ENCODE results near the gene MTHFSD. TPM values are rescaled to one million over a fixed set of nuclear protein-coding genes. Genes with fewer than 3 reads are reported as not detected.

Gene MTHFSD
- total RNA-seq, 1 donor = 15.9 TPM

DNA sequence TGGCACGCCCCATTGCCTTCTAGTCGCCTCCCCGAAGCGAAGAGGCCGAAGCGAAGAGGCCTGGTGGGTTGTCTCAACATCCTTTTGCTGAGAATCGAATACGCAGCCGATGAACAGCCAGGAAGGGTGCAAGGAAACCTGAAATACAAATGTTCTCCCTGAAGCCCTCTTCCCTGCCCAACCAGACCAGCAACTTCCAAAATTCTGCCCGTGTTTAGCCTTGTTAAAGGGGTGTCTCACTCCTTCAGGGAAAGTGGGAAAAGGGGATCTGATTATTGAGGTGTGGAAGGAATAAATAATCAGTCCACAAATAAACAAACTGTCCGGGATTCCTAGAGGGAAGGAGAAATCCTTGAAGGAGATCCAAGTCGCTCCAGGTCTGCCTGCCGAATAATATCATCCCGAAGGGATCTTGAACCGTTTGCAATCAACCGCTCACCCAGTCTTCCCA lies 10.2 kb upstream of the MTHFSD start:
- TF ChIP-seq, protein P1, sequence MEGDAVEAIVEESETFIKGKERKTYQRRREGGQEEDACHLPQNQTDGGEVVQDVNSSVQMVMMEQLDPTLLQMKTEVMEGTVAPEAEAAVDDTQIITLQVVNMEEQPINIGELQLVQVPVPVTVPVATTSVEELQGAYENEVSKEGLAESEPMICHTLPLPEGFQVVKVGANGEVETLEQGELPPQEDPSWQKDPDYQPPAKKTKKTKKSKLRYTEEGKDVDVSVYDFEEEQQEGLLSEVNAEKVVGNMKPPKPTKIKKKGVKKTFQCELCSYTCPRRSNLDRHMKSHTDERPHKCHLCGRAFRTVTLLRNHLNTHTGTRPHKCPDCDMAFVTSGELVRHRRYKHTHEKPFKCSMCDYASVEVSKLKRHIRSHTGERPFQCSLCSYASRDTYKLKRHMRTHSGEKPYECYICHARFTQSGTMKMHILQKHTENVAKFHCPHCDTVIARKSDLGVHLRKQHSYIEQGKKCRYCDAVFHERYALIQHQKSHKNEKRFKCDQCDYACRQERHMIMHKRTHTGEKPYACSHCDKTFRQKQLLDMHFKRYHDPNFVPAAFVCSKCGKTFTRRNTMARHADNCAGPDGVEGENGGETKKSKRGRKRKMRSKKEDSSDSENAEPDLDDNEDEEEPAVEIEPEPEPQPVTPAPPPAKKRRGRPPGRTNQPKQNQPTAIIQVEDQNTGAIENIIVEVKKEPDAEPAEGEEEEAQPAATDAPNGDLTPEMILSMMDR (IDR thresholded peaks at IDR 0.05; ENCODE audit: insufficient read depth, low read length) = no peak
- H3K4me3 ChIP-seq (ENCODE audit: low read depth, low read length) = no peak overlapping the region
- no peak for DNase-seq (ENCODE audit: low read depth)

DNA sequence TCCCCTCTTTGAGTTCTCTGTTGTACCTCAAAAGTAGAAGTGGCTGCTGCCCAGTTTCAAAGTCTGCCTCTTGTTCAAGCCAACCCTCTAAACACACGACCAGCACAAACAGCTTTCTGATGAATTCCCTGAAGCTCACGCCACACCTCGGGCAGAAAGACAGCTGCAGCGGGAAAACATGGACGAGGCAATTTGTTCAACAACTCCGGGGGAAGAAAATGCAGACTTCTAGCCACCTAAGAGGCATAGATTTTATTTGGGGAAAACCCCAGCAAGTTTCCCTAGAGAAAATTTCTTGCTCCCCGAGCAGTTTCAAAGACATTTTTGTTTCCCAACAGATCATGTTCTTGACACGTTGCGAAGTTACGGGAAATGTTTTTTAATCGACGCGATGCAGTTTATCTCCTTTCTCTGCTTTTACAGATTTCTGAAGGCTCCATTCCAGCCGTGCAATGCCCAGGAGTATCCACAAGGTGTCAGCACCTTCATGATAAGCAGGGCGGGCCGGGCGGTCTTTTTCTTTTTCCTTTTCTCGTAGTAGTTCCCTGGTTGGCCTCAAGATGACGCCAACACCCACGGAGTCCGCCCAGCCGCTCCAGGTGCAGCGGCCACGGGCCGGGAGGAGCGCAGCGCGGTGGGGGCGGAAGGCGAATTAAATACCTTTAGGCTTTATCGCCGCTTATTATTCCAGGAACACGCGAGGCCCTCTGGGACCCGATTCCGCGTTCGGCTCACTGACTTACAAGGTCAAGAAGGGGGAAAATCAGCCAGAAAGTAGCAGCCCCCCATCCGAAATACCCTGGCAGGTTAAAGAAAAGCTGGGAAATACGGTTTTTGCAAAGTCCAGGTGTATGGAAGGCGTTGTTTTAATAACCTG lies 8.7 kb upstream of the MTHFSD start:
- peak overlapping the region; percentile 62 for H3K4me3 ChIP-seq (ENCODE audit: low read depth, low read length)
- DNase-seq (ENCODE audit: low read depth) = peak; percentile 93
- TF ChIP-seq, protein P1 (IDR thresholded peaks at IDR 0.05; ENCODE audit: insufficient read depth, low read length) = peak; percentile 100

DNA sequence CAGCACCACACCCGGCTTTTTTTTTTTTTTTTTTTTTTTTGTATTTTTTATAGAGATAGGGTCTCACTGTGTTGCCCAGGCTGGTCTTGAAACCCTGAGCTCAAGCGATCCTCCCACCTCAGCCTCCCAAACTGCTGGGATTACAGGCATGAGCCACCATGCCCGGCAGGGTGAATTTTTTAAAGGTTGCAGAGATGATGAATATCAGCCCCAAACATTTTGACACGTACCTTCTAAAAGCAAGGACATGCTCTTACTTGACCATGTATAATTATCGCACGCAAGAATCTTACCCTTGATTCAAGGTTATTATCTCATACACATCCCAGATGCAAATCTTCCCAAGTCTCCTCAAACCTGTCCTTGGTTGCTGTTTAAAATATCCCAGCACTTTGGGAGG lies 7.3 kb upstream of the MTHFSD start:
- TF ChIP-seq, protein P1 (IDR thresholded peaks at IDR 0.05; ENCODE audit: insufficient read depth, low read length) = no peak
- no peak overlapping the region for H3K4me3 ChIP-seq (ENCODE audit: low read depth, low read length)
- DNase-seq (ENCODE audit: low read depth) = no peak

DNA sequence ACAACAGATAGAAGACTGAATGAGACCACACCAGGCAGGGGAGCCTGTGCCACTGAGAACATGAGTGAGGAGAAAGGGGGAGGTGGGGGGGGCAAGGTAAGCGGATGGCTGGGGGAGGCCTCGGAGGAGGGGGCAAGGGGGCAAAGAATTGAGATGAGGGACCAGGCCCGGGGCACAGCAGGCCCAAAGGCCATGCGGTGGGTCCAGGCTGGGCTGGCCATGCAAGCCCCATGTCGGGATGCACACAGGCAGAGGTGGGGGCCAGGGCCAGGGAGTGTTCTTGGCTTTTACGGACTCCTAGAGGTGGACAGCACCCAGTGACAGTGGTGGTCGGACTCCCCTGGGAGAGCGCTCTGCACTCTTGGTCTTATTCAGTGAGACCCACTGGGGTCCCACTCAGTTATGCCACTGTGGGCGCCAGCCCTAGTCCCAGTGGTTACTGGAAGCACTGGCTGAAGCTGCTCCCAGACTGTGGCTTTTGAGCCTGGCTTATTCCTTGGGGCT lies 4.8 kb upstream of the MTHFSD start:
- H3K4me3 ChIP-seq (ENCODE audit: low read depth, low read length) = no peak overlapping the region
- DNase-seq (ENCODE audit: low read depth) = no peak
- TF ChIP-seq, protein P1 (IDR thresholded peaks at IDR 0.05; ENCODE audit: insufficient read depth, low read length) = no peak

DNA sequence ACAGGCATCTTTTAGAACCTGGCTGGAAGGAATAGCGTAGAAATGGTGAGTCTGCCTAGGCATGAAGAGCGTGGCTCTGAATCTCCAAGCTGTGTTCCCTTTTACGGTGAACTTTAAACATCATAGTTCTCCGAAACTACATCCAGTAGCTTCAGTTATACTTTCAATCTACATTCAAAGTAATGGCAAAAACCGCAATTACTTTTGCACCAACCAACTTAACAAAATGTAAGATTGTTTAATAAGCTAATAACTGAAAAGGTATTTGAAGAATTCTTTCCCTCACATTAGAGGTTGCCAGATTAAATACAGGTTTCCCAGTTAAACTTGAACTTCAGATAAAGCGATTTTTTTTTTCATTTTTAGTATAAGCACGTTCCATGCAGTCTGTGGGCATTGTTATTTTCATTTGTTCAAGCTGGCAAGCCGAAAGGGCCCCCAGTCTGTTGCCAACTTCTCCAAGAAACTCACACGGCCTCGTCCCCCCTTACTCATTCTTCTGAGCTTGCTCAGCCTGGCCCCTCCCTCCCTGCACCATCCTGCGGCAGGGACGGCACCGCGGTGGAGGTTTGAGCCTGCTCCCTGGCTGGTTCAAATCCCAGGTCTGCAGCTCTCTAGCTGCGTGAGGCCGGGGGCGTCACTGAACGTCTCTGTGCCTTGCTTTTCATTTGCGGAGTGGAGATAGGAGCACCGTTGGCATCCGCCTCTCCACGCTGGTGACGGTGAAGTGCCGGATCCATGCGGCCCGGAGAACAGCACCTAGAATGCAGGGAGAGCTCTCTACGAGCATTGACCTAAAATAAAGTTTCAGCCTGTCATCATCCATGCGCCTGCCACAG lies 3.5 kb upstream of the MTHFSD start:
- TF ChIP-seq, protein P1 (IDR thresholded peaks at IDR 0.05; ENCODE audit: insufficient read depth, low read length) = no peak
- DNase-seq (ENCODE audit: low read depth) = peak; percentile 58
- H3K4me3 ChIP-seq (ENCODE audit: low read depth, low read length) = no peak overlapping the region

DNA sequence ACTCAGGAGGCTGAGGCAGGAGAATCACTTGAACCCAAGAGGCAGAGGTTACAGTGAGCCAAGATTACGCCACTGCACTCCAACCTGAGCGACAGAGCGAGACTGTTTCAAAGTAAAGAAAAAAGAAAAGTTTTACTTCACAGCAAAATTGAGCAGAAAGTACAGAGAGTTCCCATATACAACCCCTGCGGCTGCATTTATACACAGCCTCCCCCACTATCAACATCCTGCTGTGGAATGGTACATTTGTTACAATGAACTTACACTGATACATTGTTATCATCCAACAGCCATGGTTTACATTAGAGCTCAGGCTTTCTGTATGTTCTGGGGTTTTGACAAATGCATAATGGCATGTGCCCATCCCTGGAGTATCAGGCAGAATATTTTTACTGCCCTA lies 2.6 kb upstream of the MTHFSD start:
- TF ChIP-seq, protein P1 (IDR thresholded peaks at IDR 0.05; ENCODE audit: insufficient read depth, low read length) = no peak

More for the DNA sequence above, 2.6 kb upstream of the MTHFSD start:
- no peak overlapping the region for H3K4me3 ChIP-seq (ENCODE audit: low read depth, low read length)
- no peak for DNase-seq (ENCODE audit: low read depth)
